DND-41 (cell line): ENCODE data around the gene MALRD1.

Source experiments
- ATAC-seq: fragments of 200-7000 bp; cut with Tn5 transposase; 3 replicates; pipeline ENCODE4 v1.9.1; 2021; ENCODE audit warnings: low read depth; ENCODE audit not compliant: insufficient read depth
- DNase-seq: peaks from one replicate; pipeline ENCODE4 v3.0.0-alpha.2; 2020
- H2AFZ ChIP-seq: 2 replicates; pipeline ENCODE4 v1.6.0; 2012; ENCODE audit warnings: low read depth, low read length
- H3K27ac ChIP-seq: 2 replicates; pipeline ENCODE4 v1.5.1; 2012; ENCODE audit warnings: low read length, inconsistent platforms
- H3K27me3 ChIP-seq: fragments of 200-600 bp; sonication (generic); 2 replicates; pipeline ENCODE4 v1.6.0; 2012; ENCODE audit warnings: low read length, mild to moderate bottlenecking, inconsistent platforms; ENCODE audit not compliant: insufficient read depth, poor library complexity
- H3K36me3 ChIP-seq: 2 replicates; pipeline ENCODE4 v1.5.1; 2012; ENCODE audit warnings: low read length, inconsistent platforms; ENCODE audit not compliant: insufficient read depth
- H3K4me1 ChIP-seq: 2 replicates; pipeline ENCODE4 v1.5.1; 2012; ENCODE audit warnings: mild to moderate bottlenecking, low read length; ENCODE audit not compliant: insufficient read depth
- H3K4me2 ChIP-seq: 2 replicates; pipeline ENCODE4 v1.6.0; 2012; ENCODE audit warnings: mild to moderate bottlenecking, moderate library complexity, low read length, inconsistent platforms; ENCODE audit not compliant: insufficient read depth
- H3K4me3 ChIP-seq, 2 experiments: fragments of 200-600 bp in 1 of 2; shearing (Covaris generic) in 1 of 2; 2 replicates each; pipeline ENCODE4 v1.5.1; 2012 to 2016; ENCODE audit warnings: inconsistent platforms in 2 of 2, low read length in 2 of 2, mild to moderate bottlenecking in 2 of 2, low read depth in 1 of 2, moderate library complexity in 1 of 2
- H3K79me2 ChIP-seq: 2 replicates; pipeline ENCODE4 v1.6.0; 2012; ENCODE audit warnings: low read length, inconsistent platforms; ENCODE audit not compliant: insufficient read depth
- H3K9ac ChIP-seq: 2 replicates; pipeline ENCODE4 v1.6.0; 2012; ENCODE audit warnings: low read depth, mild to moderate bottlenecking, inconsistent platforms, low read length, moderate library complexity
- H3K9me3 ChIP-seq: 2 replicates; pipeline ENCODE4 v1.5.1; 2012; ENCODE audit warnings: low read length, moderate library complexity, mild to moderate bottlenecking, inconsistent platforms; ENCODE audit not compliant: insufficient read depth, severe bottlenecking
- H4K20me1 ChIP-seq: 2 replicates; pipeline ENCODE4 v1.6.0; 2012; ENCODE audit warnings: low read length; ENCODE audit not compliant: insufficient read depth
- EZH2 ChIP-seq: IDR thresholded peaks from 3 replicates; pipeline ENCODE4 v1.6.1; 2012; ENCODE audit warnings: borderline replicate concordance, low read depth, mild to moderate bottlenecking, moderate library complexity, low read length, inconsistent platforms; ENCODE audit not compliant: severe bottlenecking
- TF ChIP-seq, protein P1 (sequence below): IDR thresholded peaks from 2 replicates; pipeline ENCODE4 v1.5.1; 2012; ENCODE audit warnings: borderline replicate concordance, low read length, moderate library complexity, mild to moderate bottlenecking; ENCODE audit not compliant: poor library complexity, severe bottlenecking; ENCODE audit errors: extremely low read depth

MALRD1 gene

DNA sequence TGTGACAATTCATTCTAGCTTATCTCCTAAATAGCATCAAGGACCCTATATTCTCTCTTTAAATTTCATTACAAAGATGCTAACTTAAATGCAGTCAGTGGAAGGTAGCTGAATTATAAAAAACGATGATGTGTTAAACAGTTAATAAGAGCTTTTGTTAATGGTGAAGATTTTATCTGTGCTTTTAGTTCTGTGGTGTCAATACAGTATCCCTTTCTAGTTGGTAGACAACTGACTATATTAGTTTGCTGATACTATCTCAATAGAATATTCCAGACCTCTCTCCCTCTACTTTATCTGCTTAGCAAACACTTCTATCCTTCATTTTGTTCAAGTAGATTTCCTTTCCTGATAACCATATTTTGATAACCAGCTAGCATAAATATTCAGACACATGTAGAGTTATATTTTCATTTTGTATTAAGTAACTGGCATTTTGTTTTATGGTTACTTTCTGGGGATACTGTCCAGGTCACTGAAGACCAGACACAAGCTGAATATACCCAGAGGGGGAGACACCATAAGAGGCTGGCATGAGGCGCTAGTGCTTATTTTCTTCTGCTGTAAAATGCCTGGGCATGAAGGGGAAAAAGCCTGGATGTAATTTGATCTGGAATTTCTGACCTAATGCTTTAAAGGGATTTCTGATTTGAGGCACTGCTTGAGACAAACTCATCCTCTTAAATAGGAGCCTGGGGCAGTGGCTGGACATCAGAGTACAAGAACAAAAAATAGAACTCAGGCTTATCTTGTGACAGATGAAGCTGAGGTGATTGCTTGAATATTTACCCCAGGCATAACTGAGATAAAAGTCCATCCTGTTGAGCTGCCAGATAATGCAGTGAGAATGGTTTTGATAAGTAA lies 197.5 kb downstream of the MALRD1 start:
- no peak overlapping the region for H3K4me3 ChIP-seq
- DNase-seq: no peak
- no peaks in the 10 kb centered on the region for H4K20me1 ChIP-seq
- no peak overlapping the region for H2AFZ ChIP-seq
- no peak overlapping the region for H3K4me2 ChIP-seq
- TF ChIP-seq, protein P1, sequence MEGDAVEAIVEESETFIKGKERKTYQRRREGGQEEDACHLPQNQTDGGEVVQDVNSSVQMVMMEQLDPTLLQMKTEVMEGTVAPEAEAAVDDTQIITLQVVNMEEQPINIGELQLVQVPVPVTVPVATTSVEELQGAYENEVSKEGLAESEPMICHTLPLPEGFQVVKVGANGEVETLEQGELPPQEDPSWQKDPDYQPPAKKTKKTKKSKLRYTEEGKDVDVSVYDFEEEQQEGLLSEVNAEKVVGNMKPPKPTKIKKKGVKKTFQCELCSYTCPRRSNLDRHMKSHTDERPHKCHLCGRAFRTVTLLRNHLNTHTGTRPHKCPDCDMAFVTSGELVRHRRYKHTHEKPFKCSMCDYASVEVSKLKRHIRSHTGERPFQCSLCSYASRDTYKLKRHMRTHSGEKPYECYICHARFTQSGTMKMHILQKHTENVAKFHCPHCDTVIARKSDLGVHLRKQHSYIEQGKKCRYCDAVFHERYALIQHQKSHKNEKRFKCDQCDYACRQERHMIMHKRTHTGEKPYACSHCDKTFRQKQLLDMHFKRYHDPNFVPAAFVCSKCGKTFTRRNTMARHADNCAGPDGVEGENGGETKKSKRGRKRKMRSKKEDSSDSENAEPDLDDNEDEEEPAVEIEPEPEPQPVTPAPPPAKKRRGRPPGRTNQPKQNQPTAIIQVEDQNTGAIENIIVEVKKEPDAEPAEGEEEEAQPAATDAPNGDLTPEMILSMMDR: no peak
- TF ChIP-seq EZH2: no peak
- no peaks in the 10 kb centered on the region for H3K36me3 ChIP-seq
- no peak for ATAC-seq
- no peaks in the 10 kb centered on the region for H3K9me3 ChIP-seq
- no peaks in the 10 kb centered on the region for H3K4me1 ChIP-seq
- H3K79me2 ChIP-seq: no peaks in the 10 kb centered on the region
- H3K27ac ChIP-seq: no peak overlapping the region
- no peaks in the 10 kb centered on the region for H3K27me3 ChIP-seq
- H3K9ac ChIP-seq: no peak overlapping the region

DNA sequence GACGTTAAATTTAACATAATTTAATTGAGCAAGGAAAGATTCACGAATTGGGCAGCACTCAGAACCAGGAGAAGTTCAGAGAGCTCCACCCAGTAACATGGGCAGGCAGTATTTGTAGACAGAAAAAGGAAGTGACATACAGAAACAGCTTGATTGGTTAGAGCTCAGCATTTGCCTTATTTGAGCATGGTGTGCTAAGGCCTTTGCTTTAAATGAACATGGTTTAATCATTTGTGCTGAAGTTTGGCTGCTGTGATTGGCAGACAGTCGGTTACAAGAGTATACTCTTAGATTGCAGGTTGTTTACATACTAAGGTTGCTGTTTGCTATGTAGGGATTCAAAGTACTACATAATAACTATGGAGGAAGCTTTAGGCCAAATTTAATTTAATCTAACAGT lies 199.2 kb downstream of the MALRD1 start:
- Histone ChIP-seq H3K27ac (no peak overlapping the region), H3K36me3 (no peaks in the 10 kb centered on the region), H3K4me1 (no peaks in the 10 kb centered on the region), H3K9ac (no peak overlapping the region), H3K27me3 (no peaks in the 10 kb centered on the region), H3K4me2 (no peak overlapping the region), H4K20me1 (no peaks in the 10 kb centered on the region), H3K9me3 (no peaks in the 10 kb centered on the region), H3K79me2 (no peaks in the 10 kb centered on the region), H2AFZ (no peak overlapping the region), H3K4me3 (no peak overlapping the region)
- no peak for ATAC-seq
- no peak for TF ChIP-seq EZH2
- TF ChIP-seq, protein P1: no peak
- DNase-seq: no peak

DNA sequence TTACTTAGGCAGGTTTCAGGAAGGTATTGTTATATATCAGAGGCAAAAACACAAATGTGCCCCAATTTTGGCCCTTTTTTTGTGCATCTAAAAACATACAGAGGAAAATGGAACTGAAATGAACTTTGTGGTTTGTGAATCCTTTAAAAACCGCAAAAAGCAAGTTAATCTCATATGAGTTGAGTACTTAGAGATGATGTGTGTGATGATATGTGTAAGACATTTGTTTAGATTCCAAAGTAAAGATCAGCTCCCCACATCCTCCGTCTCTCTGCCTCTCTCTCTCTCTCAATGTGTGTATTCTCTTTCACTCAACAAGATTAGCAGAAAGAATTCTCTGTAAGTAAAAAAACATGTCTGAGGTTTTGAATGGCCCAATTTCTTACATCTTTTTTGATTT lies 201.9 kb downstream of the MALRD1 start:
- Histone ChIP-seq H3K9ac (no peak overlapping the region), H4K20me1 (no peaks in the 10 kb centered on the region), H3K4me2 (no peak overlapping the region), H3K4me3 (no peak overlapping the region), H3K9me3 (no peaks in the 10 kb centered on the region), H2AFZ (no peak overlapping the region), H3K27ac (no peak overlapping the region), H3K36me3 (no peaks in the 10 kb centered on the region), H3K27me3 (no peaks in the 10 kb centered on the region), H3K79me2 (no peaks in the 10 kb centered on the region), H3K4me1 (no peaks in the 10 kb centered on the region)
- ATAC-seq: 0 out of 3 replicates have a peak, but pooled peaks have one; percentile 33
- TF ChIP-seq EZH2: no peak
- TF ChIP-seq, protein P1: no peak
- DNase-seq: no peak
